ENCODE measurements around the gene NLRP3.

The NLRP3 gene

DNA sequence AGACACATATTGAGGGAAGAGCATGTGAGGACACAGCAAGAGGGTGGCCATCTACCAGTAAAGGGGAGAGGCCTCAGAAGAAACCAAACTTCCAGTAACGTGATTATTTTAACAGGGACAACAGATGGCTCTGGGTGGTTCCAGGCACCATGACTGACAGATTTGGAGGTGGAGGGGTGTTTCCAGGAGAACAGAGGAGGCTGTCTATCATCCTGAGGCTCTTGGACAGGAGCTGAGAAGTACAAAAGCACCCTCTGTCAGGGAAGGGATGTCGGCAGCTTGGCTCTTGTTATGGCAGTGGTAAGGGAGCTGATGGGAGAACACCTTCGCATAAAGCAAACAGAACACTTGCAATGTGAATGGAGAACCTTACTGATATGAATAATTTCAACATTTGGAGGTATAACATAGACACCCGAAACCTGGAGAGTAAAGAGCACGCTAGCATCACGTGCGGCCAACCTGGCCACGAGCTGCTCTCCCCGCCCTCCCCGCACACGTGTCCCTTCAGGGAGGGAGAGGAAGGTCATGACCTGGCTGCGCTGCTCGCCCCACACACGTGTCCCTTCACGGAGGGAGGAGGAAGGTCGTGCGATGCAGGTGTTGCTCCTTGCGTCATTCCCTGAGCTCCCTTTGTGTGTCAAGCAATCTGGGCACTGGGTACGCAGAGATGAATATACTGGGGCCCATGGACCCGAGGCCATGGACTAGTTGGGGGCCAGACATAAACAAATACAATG, 37.5 kb upstream of the NLRP3 start:
- no peak for DNase-seq
- Histone ChIP-seq H3K27me3 (ENCODE audit: insufficient read depth, low read depth, severe bottlenecking) (peaks cover 5% of the 10 kb centered on the region), H3K9me3 (ENCODE audit: severe bottlenecking) (peaks cover 5% of the 10 kb centered on the region), H3K27ac (no peak overlapping the region), H3K4me3 (ENCODE audit: low read depth, low read length) (no peak overlapping the region), H3K36me3 (no peaks in the 10 kb centered on the region)
- TF ChIP-seq, protein P1, sequence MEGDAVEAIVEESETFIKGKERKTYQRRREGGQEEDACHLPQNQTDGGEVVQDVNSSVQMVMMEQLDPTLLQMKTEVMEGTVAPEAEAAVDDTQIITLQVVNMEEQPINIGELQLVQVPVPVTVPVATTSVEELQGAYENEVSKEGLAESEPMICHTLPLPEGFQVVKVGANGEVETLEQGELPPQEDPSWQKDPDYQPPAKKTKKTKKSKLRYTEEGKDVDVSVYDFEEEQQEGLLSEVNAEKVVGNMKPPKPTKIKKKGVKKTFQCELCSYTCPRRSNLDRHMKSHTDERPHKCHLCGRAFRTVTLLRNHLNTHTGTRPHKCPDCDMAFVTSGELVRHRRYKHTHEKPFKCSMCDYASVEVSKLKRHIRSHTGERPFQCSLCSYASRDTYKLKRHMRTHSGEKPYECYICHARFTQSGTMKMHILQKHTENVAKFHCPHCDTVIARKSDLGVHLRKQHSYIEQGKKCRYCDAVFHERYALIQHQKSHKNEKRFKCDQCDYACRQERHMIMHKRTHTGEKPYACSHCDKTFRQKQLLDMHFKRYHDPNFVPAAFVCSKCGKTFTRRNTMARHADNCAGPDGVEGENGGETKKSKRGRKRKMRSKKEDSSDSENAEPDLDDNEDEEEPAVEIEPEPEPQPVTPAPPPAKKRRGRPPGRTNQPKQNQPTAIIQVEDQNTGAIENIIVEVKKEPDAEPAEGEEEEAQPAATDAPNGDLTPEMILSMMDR (IDR thresholded peaks at IDR 0.05; ENCODE audit: low read depth, low read length) = no peak

DNA sequence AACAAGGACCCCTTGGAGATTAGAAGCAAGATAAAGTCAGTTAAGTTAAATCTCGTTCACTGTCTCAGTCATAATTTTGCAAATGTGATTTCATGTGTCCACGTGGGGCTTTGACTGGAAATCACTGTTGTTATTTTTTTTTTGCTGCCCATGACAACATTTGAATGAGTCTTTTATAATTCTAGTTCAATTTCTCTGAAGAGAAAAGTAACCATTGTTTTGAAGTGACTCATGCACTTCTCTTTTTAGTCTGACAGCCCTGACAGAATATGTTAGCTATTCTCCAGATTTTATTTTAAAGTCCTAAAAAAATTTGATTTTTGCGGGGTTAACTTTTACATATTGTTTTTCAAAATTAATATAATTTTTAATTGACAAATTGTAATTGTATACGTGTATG, 30.7 kb upstream of the NLRP3 start:
- Histone ChIP-seq H3K27me3 (ENCODE audit: insufficient read depth, low read depth, severe bottlenecking) (peaks cover 19% of the 10 kb centered on the region), H3K4me3 (ENCODE audit: low read depth, low read length) (no peak overlapping the region), H3K36me3 (no peaks in the 10 kb centered on the region), H3K27ac (no peak overlapping the region), H3K9me3 (ENCODE audit: severe bottlenecking) (no peaks in the 10 kb centered on the region)
- no peak for DNase-seq
- TF ChIP-seq, protein P1 (IDR thresholded peaks at IDR 0.05; ENCODE audit: low read depth, low read length) = no peak

DNA sequence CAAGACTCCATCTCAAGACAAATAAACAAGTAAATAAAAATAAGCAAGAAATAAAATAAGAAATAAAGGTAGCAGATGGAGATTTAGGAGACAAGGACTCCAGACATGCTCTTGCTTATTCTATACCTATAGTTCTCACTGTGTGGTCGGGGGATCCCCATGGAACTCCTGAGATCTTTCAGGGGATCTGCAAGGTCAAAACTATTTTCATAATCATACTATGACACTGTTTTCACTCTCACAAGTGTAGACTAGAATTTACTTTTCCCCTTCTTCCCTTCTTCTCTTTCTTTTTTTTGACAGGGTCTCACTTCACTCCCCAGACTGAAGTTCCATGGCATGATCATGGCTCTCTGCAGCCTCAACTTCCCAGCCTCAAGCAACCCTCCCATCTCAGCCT, 29.8 kb upstream of the NLRP3 start:
- H3K9me3 ChIP-seq (ENCODE audit: severe bottlenecking) = no peaks in the 10 kb centered on the region
- H3K27me3 ChIP-seq (ENCODE audit: insufficient read depth, low read depth, severe bottlenecking) = peaks cover 19% of the 10 kb centered on the region
- no peak overlapping the region for H3K27ac ChIP-seq
- no peak for DNase-seq
- H3K4me3 ChIP-seq (ENCODE audit: low read depth, low read length) = no peak overlapping the region
- H3K36me3 ChIP-seq = no peaks in the 10 kb centered on the region
- TF ChIP-seq, protein P1 (IDR thresholded peaks at IDR 0.05; ENCODE audit: low read depth, low read length) = no peak

DNA sequence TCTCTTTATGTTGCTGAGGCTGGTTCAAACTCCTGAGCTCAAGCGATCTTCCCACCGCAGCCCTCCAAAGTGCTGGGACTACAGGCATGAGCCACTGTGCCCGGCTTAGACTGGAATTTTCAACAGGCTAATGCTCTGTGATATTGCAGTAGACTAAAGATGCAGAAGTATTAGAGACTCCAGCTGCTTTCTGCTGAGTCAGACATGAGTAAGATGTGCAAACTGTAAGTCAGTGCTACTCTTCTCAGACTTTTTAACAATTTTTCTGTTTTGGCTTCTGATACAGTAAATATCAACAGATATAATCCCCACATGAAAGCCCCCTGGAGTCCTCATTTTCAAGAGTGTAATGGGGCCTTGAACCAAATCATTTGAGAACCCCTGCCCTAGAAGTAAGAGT, 29.3 kb upstream of the NLRP3 start:
- Histone ChIP-seq H3K27me3 (ENCODE audit: insufficient read depth, low read depth, severe bottlenecking) (peaks cover 19% of the 10 kb centered on the region), H3K36me3 (no peaks in the 10 kb centered on the region), H3K9me3 (ENCODE audit: severe bottlenecking) (no peaks in the 10 kb centered on the region), H3K4me3 (ENCODE audit: low read depth, low read length) (no peak overlapping the region), H3K27ac (no peak overlapping the region)
- no peak for DNase-seq
- TF ChIP-seq, protein P1 (IDR thresholded peaks at IDR 0.05; ENCODE audit: low read depth, low read length) = no peak

DNA sequence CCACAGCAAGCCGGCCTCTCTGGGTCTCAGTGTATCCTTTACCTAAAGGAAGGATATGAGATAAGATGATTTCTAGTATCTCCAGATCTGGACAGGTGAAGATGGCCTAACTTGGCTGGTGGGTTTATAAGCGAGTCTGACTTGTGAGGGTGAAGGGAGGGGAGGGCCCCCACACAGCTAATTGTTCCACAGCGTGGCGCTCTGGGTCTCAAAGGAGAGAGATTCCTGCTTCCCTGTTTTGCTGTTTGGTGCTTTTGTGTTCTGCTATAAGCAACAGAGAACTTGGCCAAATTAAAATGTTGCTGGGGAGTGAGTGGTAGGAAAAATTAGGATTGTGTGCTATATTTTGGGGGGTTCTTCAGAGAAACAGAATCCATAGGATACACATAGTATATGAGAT, 28.9 kb upstream of the NLRP3 start:
- no peaks in the 10 kb centered on the region for H3K36me3 ChIP-seq
- no peak for DNase-seq
- no peaks in the 10 kb centered on the region for H3K9me3 ChIP-seq (ENCODE audit: severe bottlenecking)
- TF ChIP-seq, protein P1 (IDR thresholded peaks at IDR 0.05; ENCODE audit: low read depth, low read length) = no peak
- H3K4me3 ChIP-seq (ENCODE audit: low read depth, low read length) = no peak overlapping the region
- no peak overlapping the region for H3K27ac ChIP-seq
- peaks cover 19% of the 10 kb centered on the region for H3K27me3 ChIP-seq (ENCODE audit: insufficient read depth, low read depth, severe bottlenecking)

DNA sequence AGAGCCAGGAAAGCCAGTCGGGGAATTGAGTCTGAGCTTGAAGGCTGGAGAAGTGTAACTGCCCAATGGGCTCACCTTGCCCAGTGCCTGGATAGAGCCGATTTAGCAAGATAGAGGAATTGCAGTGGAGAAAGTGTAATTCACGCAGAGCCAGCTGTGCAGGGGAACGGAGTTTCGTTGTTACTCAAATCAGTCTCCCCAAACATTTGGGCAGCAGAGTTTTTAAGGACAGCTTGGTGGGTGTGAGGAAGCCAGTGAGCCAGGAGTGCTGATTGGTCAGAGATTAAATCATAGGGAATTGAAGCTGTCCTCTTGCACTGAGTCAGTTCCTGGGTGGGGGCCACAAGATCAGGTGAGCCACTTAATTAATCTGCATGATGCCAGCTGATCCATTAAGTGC, 28.4 kb upstream of the NLRP3 start:
- TF ChIP-seq, protein P1 (IDR thresholded peaks at IDR 0.05; ENCODE audit: low read depth, low read length) = no peak
- H3K4me3 ChIP-seq (ENCODE audit: low read depth, low read length) = no peak overlapping the region
- no peaks in the 10 kb centered on the region for H3K36me3 ChIP-seq

More for the DNA sequence above, 28.4 kb upstream of the NLRP3 start:
- Histone ChIP-seq H3K27ac (no peak overlapping the region), H3K27me3 (ENCODE audit: insufficient read depth, low read depth, severe bottlenecking) (peaks cover 19% of the 10 kb centered on the region), H3K9me3 (ENCODE audit: severe bottlenecking) (no peaks in the 10 kb centered on the region)
- peak; percentile 21 for DNase-seq

Measured in WERI-Rb-1 (cell line).